HL-60/S4 treated with retinoic acid at 250 ng/mL for 4 days and 3 days (cell line): ENCODE data around the gene ABCA12.

ENCODE experiments used
- in situ Hi-C: fragments of 300-500 bp; cut with MboI; formaldehyde crosslinking; loops from 2 replicates; pipeline ENCODE4 v1.7.0; 2022; ENCODE audit warnings: low sequenced_read_pairs

The ABCA12 gene

DNA sequence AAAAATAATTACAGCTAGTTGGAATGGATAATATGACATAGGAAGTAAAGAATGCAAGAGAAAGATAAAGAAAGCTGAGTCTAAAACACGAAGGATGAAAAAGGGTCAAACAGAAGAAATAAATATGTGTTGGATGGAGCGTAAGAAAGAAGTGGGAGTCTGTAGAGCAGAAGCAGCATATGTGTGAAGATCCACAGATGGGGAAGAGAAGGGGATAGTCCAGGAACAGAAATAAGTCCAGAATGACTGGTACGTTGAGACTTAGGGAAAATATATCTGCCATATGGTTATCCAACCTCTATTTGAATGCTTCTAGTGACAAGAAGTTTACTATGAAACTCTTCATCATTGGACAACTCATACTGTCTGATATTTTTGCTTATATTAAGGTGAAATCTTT lies 18.0 kb downstream of the ABCA12 start:
- in situ Hi-C loops, result no loop called here

DNA sequence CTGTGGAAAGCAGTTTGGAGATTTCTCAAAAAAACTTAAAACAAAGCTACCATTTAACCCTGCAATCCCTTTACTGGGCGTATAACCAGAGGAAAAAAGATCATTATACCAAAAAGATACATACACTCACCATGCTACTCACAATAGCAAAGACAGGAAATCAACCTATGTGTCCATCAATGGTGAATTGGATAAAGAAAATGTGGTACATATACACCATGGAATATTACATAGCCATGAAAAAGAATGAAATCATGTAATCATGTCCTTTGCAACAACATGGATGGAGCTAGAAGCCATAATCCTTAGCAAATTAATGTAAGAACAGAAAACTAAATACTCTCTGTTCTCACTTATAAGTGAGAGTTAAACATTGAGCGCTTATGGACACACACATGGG lies 18.6 kb downstream of the ABCA12 start:
- in situ Hi-C loops, result no loop called here

DNA sequence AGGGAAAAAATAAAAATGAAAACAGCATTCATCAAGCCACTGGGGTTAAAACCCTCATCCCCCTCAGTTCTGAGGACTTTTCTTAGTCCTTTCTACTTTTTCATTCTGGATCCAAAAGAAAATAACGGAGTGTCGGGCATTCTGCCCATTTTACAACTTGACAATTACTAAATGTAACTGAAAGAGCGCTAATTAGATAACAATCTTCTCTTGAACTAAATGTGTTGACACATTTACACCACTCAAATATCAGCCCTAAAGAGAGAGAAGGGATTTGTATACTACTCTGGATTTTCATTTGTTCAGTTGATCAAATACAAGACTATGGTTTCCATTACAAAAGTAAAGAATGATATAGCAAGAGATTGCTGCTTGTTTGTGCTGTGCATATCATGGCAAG lies 27.5 kb downstream of the ABCA12 start:
- in situ Hi-C loops, result no loop called here

DNA sequence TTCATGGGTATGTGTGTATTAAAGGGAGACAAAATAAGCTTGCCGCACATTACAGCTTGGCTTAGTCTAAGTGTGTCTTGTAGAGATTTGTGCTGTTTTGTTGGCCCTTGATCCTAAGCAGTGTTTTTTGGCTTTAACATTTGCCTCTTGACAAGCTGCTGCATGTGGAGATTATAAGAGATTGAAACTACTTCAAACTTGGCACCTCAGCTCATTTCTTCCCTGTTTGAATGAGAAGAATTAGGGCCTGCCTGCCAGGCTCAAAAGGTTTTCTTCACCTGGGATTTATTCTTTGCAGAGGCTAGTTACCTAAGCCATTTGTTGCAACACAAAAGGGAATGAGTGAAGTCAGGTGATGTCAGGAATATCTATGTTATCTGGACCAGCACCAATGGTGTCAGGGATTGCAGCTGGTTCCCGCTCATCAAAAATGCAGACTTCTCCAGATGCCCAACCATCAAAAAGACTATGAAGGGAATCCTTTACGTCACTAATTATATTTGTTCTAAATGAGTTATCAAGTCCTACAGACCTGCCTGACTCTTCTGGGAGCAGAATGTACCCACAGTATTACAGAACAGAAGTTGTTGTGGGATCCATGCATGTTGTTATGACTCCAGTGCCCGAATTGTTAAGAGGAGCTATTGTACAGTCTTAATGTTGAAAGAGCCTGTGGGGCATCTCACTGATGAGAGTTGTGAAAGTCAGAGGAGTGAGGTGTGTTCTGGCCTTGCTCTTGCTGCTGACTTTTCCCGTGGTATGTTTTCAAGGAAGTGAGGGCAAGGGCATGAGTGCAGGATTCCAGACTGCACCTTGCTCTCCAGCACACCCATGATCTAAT lies 31.0 kb downstream of the ABCA12 start:
- in situ Hi-C loops, result no loop called here

DNA sequence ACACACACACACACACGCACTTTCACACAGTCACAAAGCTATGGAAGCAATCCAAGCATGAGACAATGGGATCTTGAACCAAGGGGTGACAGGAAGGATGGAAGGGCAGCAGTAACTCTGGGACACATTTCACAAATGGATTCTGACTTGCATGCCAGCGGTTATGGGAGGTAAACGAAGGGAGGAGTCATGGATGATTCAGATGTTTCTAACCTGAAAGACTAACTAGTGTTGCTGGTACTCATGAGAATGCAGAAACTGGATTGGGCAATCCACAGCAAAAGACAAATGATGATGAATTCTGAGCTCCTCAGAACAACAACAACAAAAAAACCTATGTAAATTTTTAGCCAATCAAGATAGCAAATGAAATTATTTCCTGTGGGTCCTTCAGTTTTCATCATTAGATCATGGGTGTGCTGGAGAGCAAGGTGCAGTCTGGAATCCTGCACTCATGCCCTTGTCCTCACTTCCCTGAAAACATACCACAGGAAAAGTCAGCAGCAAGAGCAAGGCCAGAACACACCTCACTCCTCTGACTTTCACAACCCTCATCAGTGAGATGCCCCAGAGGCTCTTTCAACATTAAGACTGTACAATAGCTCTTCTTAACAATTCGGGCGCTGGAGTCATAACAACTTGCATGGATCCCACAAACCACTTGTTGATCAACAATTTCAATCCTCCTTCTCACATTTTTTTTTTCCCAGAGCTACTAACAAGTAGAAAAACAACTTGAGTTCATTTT lies 32.6 kb downstream of the ABCA12 start:
- in situ Hi-C loops, result no loop called here

DNA sequence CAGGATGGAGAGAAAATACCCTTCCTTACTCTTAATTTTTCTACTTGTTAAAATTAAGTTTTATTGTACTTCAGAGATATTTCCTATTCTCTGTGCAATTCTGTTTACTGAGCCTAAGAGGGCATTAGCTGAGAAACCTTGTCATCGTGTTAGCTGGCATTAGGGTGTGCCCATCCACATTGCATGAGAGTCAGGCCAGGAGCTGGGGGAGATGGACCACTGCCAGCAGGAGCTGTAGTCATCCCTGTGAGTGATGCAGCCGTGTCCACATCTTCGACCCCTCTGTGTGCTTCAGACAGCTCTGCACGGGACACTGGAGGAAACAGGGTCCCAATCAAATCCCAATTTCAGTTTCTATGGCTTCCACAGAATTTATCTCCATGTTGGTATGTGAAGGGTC lies 34.2 kb downstream of the ABCA12 start:
- in situ Hi-C loops, result no loop called here

DNA sequence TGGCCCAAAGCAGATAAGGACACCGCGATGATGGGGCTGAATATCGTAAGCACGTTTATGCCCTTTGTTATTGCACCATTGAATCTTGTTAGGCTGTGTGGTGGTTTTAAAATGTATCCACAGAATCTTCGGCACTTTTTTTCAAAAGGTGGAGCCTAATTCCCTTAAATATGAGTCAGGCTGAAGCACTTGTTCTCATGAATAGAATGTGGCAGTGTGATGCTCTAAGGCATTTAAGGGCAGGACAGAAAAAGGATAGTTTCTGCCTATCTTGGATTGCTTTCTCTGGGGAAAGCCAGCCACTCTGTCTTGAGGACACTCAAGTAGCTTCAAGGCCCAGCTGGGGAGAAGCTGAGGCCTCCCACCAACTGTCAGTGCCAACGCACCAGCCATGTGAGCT lies 39.6 kb downstream of the ABCA12 start:
- in situ Hi-C loops, result no loop called here

DNA sequence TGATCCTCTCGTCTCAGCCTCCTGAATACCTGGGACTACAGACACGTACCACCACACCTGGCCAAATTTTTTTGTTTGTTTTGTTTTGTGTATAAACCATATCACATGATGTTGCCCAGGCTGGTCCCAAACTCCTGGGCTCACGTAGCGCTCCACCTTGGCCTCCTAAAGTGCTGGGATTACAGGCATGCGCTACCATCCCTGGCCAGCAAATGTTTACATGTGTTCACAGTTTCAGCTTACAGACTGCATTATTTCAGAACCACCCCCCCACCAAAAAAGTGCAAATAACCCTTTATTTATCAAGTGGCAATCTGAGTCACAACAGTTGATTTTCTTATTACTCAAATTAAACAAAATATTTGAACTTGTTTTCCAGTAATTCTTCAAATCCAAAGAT lies 54.3 kb downstream of the ABCA12 start:
- in situ Hi-C loops, result no loop called here

DNA sequence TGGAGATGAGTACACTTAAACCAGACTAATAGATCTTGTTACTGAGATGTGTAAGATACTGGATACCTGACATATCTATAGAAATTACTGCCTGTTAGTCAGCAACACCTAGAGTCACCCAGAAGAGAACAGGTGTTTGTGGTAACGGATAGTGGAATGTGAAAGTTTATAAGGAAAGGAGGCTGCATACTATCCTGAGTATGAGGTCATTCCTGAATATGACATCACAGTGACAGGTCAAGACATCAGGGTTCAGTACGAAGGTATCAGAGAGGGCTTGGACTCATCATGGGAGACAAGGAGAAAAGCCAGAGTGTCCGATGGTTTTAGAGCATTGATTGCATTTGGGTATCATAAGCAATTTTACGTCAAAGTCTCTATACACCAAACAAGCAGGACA lies 55.3 kb downstream of the ABCA12 start:
- in situ Hi-C loops, result no loop called here

DNA sequence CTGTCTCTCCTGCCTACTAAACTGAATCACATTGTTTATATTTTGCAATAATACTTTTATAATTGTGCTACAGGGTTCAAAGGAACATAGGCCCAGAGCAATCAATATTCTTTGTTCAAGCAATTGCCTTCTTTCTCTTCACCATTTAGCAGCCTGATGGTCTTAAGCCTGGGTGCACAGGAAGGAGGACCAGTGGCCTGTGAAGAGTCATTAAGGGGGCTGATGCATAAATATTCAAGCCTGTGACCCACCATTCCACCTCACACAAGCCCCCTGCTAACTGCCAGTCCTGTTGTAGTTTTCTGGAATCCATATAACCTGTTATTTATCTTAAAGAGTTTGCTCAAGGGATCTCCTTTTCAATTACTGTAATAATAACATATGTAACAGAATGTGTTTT lies 56.0 kb downstream of the ABCA12 start:
- in situ Hi-C loops, result no loop called here

DNA sequence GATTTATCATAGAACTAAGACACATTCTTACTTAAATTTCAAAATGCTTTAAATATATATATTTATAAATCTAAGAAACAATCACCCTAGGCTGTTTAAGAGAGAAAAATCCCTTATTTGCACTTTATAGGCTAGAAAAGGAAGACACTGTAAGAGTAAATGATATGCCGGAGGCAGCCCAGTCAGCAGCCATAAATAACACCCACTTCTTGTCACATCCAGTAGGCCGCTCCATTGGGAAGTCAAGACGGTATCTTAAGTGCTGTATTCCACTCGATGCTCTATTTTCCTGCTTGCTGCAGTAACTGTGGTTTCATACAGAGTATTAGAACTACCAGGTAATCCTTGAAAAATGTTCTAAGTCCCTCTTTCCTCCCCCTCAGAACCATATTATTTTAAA lies 57.9 kb downstream of the ABCA12 start:
- in situ Hi-C loops, result no loop called here

DNA sequence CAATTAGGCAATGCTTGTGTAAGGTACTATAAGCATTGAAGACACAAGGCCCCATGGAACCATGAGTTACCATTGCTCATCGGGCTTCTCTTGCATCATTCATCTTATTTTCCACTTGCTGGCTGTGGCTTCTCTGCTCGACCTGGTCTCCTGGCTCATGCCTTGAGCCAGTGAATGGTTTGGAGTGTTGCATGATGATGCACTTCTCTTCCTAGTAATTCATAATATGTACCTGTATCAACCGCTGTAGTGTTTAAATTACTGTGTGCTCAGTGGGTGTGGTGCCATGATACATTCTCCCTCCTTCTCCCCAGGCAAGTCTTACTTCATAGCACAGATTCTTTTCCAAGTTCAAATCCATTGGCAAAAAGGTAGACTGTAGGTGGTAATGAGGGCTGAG lies 66.8 kb downstream of the ABCA12 start:
- in situ Hi-C loops, result no loop called here

DNA sequence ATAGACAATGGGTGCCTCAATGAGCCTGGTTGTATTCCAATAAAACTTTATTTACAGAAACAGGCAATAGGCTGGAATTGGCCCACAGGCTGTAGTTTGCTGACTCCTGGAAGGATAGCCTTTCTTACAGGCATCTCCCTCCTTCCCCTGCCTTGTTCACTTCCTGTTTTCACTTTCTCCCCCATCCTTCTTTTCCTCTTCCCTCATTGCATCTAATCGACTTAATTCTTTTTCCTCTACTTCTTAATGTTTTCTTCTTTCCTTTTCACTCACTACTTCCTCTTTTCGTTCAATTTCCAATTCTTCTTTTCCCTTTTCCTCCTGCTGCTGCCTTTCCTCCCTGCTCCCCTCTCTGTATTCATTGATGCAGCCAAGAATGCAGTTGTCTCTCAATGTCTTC lies 70.0 kb downstream of the ABCA12 start:
- in situ Hi-C loops, result no loop called here

DNA sequence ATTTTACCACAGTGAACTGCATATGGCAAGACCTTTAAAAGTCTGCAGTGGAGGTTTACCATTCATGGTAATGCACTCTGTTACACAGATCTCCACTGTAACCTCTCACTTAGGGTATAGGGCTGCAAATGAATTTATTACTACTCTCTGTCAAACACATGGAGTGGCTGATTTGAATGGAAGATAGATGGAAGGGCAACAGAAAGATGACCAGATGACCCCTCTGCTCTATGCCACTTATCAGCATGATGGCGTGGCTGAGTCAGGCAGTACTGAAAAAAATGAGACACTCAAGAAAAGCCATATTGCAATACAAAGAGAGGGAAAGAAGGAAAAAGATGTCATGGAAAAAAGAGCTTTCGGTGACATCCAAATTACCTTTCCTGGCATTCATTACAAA lies 72.3 kb downstream of the ABCA12 start:
- in situ Hi-C loops, result no loop called here

DNA sequence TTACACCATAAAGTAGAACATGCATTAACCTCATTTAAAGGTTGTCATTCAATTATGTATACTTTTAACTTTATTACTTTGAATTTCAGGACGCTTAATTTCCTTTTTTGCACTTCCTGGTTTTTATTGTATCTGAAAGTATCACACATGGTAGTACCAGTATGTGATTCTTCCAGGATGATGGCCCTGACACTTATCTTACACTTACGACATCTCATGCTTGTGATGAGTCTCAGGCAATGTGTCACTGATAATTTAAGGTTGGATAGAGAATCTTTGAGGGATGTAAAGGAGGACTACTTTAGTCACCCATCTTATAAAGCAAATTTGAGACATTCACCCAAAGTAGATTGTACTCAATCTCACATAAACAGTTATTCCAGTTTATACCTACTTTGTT lies 74.9 kb downstream of the ABCA12 start:
- in situ Hi-C loops, result no loop called here

DNA sequence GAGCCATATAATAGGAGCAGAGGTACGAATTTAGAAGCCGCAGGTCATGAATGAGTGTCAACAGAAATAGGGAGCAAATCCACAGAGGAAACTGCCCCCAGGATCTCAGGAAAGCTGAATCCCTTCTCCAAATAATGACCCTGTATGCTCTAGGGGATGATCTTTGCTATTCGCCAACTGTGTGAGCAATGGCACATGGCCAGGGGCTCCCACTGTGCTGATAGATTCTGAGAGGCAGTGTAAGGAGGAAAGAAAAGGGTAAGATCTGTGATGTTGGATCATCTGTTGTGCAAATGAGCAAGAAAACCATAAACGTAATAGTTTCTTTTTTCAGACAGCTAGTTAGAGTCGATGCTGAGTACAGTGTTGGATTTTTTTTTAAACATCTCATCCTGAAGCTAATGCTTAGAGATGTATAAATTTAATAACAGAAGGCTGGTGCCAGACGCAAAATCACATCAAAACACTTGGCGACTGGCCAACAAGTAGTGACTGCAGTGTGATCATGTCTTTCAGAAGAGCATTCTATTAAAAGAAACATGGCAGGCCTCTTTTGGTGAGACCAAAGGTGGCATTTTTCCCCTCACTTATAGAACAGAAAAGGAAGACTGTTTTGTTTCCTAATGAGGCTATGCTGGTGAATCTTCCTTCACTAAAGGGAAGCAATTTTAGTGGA lies 77.4 kb downstream of the ABCA12 start:
- in situ Hi-C loops, result no loop called here

DNA sequence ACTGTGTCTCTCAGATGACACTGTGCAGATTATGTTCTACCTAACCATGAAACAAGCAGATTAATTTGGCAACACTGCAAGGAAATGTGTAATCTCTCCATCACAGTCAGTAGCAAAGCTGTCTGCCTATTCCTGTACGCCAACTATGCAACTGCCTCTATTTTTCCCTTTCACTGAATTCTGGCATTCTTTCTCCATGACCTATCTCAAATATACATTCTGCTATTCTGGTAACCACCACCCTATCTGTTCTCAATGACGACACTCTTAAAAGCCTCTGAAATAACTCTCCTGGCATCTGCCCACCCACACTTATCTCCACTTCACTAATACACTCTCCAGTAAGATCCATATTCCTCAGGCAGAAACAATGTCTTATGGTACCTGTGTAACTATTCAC lies 78.7 kb downstream of the ABCA12 start:
- in situ Hi-C loops, result no loop called here

DNA sequence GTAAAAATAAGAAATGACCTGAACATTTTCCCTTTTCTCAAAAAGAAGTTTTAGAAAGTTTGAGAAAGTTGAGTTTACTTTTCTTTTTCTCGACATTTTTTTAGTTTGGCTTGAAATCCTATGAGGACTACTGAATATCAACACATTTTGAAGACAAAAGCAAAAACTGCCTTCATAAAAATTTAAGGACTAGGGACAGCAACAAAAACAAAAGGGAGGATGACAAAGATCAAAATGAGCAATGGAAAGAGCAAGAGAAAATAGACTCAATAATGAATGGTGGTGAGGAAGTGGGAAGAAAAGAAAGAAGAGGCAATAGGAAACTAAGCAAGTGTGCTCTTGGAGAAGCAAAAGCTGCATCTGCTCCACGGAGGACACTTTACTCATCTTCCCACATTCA lies 82.5 kb downstream of the ABCA12 start:
- in situ Hi-C loops, result no loop called here

DNA sequence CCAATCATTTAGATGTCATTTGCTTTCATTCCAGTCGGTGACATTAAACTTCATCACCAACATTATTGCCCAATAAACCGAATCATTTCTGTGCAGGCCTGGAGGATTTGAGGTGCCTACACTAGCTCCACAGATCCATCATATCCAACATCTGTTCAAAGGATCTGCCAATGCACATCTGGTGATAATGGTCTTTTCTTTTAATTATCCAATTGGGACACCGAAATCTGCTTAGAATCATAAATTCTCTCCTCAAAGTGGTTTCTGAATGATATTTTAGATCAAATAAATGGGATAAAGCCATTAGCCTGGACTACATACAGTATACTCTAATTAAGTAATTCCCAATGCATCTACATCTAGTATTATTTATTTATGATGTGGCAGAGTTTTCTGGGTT lies 85.6 kb downstream of the ABCA12 start:
- in situ Hi-C loops, result no loop called here

DNA sequence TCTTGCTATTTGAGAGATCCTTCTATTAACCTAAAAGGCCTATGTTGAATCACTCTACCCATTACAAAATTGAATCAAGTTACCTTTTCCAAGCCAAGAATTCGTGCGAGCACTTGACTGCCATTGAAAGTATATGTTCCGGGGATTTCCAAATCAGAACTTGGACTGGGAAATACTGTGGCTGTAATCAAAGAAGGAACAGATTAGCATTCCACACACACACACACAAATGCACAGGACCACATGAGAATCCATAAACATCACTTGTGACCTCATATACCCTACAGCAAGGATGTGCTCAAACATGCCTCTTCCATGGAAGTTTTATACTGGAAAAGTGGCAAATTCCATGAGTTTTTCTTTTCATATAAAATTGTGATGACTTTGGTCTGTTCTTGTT lies 86.0 kb downstream of the ABCA12 start:
- in situ Hi-C loops, result no loop called here

DNA sequence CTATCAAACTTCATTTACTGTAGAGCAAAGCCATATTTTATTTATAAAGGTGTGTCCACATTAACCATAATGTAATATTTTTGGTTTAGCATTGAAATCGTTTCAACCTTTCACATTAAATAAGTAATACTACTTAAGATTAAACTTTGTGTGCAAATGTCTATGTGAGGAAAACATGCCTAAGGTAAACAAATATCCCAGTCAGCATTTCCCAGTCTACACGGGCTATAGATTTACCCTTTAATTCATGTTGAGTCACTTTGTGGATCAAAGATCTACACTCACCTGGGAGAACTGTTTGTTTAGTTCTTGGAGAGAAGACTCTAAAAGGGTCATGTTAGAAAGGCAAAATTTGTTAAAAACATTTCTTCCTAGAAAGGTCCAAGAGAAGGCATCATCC lies 89.1 kb downstream of the ABCA12 start:
- in situ Hi-C loops, result no loop called here

DNA sequence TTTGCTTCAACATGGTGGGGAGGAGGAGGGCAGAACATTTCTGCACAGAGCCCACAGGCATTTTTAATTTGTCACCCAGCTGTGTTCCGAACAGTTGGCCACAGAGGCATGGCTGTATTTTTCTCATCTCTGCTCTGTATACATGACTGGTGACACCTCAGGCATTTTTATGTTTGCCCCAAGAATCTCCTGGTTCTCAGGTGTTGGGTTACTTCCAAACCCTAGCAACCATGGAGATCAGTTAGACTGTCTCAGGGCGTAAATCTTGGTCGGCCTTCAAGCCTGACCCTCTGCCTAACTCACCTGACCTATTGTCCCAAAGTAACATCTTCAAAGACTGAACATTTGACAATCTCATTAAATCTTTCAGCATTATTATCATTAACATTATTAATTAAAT lies 100.0 kb downstream of the ABCA12 start:
- in situ Hi-C loops, result no loop called here
